CD14-positive monocyte (primary cell): ENCODE results near the gene SRSF12. TPM values are rescaled to one million over a fixed set of nuclear protein-coding genes. Genes with fewer than 3 reads are reported as not detected.
A peak's percentile ranks its signal among the peaks of the same experiment; 100 is the strongest.

ENCODE experiments used
- DNase-seq, 3 donors: peaks; one replicate each; pipeline ENCODE4 v3.0.0-alpha.2; 2011 to 2022
- H2AFZ ChIP-seq: 2 replicates; pipeline ENCODE4 v1.6.0; 2012; ENCODE audit warnings: mild to moderate bottlenecking, low read depth, low read length, inconsistent platforms; ENCODE audit not compliant: insufficient read depth, poor library complexity, severe bottlenecking
- H3K27ac ChIP-seq, 2 donors: 1 replicate in 1 of 2; 2 replicates in 1 of 2; pipeline ENCODE4 v1.5.1; 2012 to 2013; ENCODE audit warnings: low read length in 2 of 2, control low read depth in 1 of 2, inconsistent platforms in 1 of 2, low read depth in 1 of 2, mild to moderate bottlenecking in 1 of 2
- H3K27me3 ChIP-seq, 2 donors: one replicate each; pipeline versions ENCODE4 v1.6.0 to v1.6.1; 2011 to 2013; ENCODE audit warnings: low read length in 2 of 2; ENCODE audit not compliant: control insufficient read depth in 2 of 2, insufficient read depth in 2 of 2
- H3K36me3 ChIP-seq, 2 donors: replicated peaks in 1 of 2; 1 replicate in 1 of 2; 2 replicates in 1 of 2; pipeline versions ENCODE4 v1.5.1 to v1.6.1; 2012 to 2013; ENCODE audit warnings: low read length in 2 of 2, control low read depth in 1 of 2, inconsistent platforms in 1 of 2, mild to moderate bottlenecking in 1 of 2; ENCODE audit not compliant: insufficient read depth in 2 of 2, control insufficient read depth in 1 of 2
- H3K4me1 ChIP-seq, 2 donors: 1 replicate in 1 of 2; 2 replicates in 1 of 2; pipeline versions ENCODE4 v1.5.1 to v1.6.1; 2012 to 2013; ENCODE audit warnings: low read length in 2 of 2, control low read depth in 1 of 2, inconsistent platforms in 1 of 2, mild to moderate bottlenecking in 1 of 2, moderate library complexity in 1 of 2; ENCODE audit not compliant: insufficient read depth in 2 of 2, control insufficient read depth in 1 of 2
- H3K4me2 ChIP-seq: replicated peaks from 2 replicates; pipeline ENCODE3; 2012; ENCODE audit warnings: low read length, moderate library complexity, mild to moderate bottlenecking; ENCODE audit not compliant: poor library complexity, severe bottlenecking; ENCODE audit errors: extremely low read depth
- H3K4me3 ChIP-seq, 3 experiments: fragments of 200-600 bp in 1 of 3; sonication (generic) in 1 of 3; replicated peaks in 1 of 3; 1 replicate in 2 of 3; 2 replicates in 1 of 3; pipeline ENCODE4 v1.5.1; 2011 to 2013; ENCODE audit warnings: low read length in 3 of 3, mild to moderate bottlenecking in 3 of 3, control low read depth in 2 of 3, low read depth in 2 of 3, inconsistent platforms in 1 of 3, moderate library complexity in 1 of 3
- H3K79me2 ChIP-seq: 2 replicates; pipeline ENCODE4 v1.6.0; 2012; ENCODE audit warnings: mild to moderate bottlenecking, control low read depth, inconsistent platforms, low read length, moderate library complexity; ENCODE audit not compliant: insufficient read depth
- H3K9ac ChIP-seq: 2 replicates; pipeline ENCODE4 v1.6.0; 2017; ENCODE audit warnings: low read length, mild to moderate bottlenecking; ENCODE audit not compliant: insufficient read depth, poor library complexity, severe bottlenecking
- H3K9me3 ChIP-seq, 2 donors: replicated peaks in 1 of 2; 1 replicate in 1 of 2; 2 replicates in 1 of 2; pipeline versions ENCODE4 v1.5.1 to v1.6.1; 2012 to 2013; ENCODE audit warnings: low read length in 2 of 2, control low read depth in 1 of 2; ENCODE audit not compliant: control insufficient read depth in 1 of 2, insufficient read depth in 1 of 2
- H4K20me1 ChIP-seq: 2 replicates; pipeline ENCODE4 v1.6.0; 2012; ENCODE audit warnings: mild to moderate bottlenecking, low read length, control low read depth, moderate library complexity; ENCODE audit not compliant: insufficient read depth
- H3K27ac Mint-ChIP-seq, 7 donors: one replicate each; pipeline ENCODE4 v1.8.0; 2020; ENCODE audit warnings: mild to moderate bottlenecking in 7 of 7, mixed read lengths in 7 of 7, moderate library complexity in 6 of 7, inconsistent platforms in 2 of 7
- H3K27me3 Mint-ChIP-seq, 3 donors: one replicate each; pipeline ENCODE4 v1.8.0; 2021 to 2022; ENCODE audit warnings: low read depth in 3 of 3, mild to moderate bottlenecking in 3 of 3, mixed read lengths in 3 of 3, moderate library complexity in 3 of 3, inconsistent platforms in 1 of 3
- H3K36me3 Mint-ChIP-seq, 2 donors: one replicate each; pipeline ENCODE4 v1.8.0; 2020; ENCODE audit warnings: mixed read lengths in 2 of 2, inconsistent platforms in 1 of 2, mild to moderate bottlenecking in 1 of 2
- H3K4me1 Mint-ChIP-seq: one replicate; pipeline ENCODE4 v1.8.0; 2020; ENCODE audit warnings: mild to moderate bottlenecking, mixed read lengths
- H3K4me3 Mint-ChIP-seq, 2 donors: one replicate each; pipeline ENCODE4 v1.8.0; 2020; ENCODE audit warnings: mild to moderate bottlenecking in 2 of 2, mixed read lengths in 2 of 2, moderate library complexity in 1 of 2
- H3K9me3 Mint-ChIP-seq, 7 donors: one replicate each; pipeline ENCODE4 v1.8.0; 2020 to 2022; ENCODE audit warnings: mixed read lengths in 7 of 7, mild to moderate bottlenecking in 6 of 7, moderate library complexity in 6 of 7, inconsistent platforms in 2 of 7
- WGBS: methylation state at CpG from one replicate; pipeline ENCODE4 v1.1.5; 2013; ENCODE audit warnings: missing lambda C conversion rate; ENCODE audit not compliant: insufficient coverage; 5-methylcytosine and 5-hydroxymethylcytosine counted together
- intact Hi-C, 2 donors: fragments of 100-400 bp; cut with micrococcal nuclease; formaldehyde crosslinking; loops; one replicate each; pipeline versions ENCODE4 v1.15.0 to v1.15.1; 2023
- polyA plus RNA-seq, 3 donors: library from polyadenylated mRNA; depleted of rRNA in 1 of 3; unstranded in 2 of 3; stranded (reverse) in 1 of 3; fragments of 300-500 nt in 2 of 3; fragments of >200 nt in 1 of 3; fragmentation: Illumina TruSeq in 2 of 3; gene quantifications; 1 replicate in 2 of 3; 2 replicates in 1 of 3; pipeline ENCODE4 v1.2.3, GENCODE V29; 2012 to 2021
- TF ChIP-seq, protein P1 (sequence below): fragments of 200-600 bp; IDR thresholded peaks from one replicate; pipeline ENCODE4 v1.8.0; 2022; ENCODE audit warnings: antibody characterized with exemption, mild to moderate bottlenecking

The SRSF12 gene
- polyA plus RNA-seq, 3 donors, result 0.04 TPM; not detected in 2

DNA sequence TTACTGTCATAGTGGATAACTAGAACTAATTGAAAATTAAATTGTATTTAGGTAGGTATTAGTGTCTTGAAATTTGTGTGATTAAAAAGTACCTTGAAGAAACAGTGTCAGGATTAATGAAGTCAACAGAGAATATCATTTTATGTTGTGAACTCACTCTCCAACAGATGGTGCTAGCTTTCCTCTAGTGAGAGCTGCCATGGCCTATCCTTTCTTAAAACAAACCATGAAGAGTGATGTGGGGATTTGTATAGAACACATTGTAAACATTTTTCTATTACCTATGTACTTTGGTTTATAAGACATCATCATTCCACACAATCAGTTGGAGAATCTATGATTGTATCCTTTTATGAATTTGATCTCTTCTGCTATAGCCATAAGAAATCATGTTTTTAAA, 4.8 kb upstream of the SRSF12 start:
- no peak overlapping the region for H3K4me2 ChIP-seq
- H3K36me3 ChIP-seq, result no peaks in the 10 kb centered on the region
- intact Hi-C loops, result no loop called here
- peaks cover under 1 to 15% of the 10 kb centered on the region in 2 donors for H3K9me3 ChIP-seq
- no peak overlapping the region for H3K4me3 Mint-ChIP-seq
- H3K27me3 ChIP-seq, result peaks cover 0 to 10% of the 10 kb centered on the region in 2 donors
- no peak overlapping the region for H3K4me3 ChIP-seq
- no peak overlapping the region for H2AFZ ChIP-seq
- peak in 1 of 3 donors; percentile 7 for DNase-seq
- peaks cover 2 to 3% of the 10 kb centered on the region in 2 donors for H3K4me1 ChIP-seq
- no peak overlapping the region for H3K9ac ChIP-seq
- TF ChIP-seq, protein P1, sequence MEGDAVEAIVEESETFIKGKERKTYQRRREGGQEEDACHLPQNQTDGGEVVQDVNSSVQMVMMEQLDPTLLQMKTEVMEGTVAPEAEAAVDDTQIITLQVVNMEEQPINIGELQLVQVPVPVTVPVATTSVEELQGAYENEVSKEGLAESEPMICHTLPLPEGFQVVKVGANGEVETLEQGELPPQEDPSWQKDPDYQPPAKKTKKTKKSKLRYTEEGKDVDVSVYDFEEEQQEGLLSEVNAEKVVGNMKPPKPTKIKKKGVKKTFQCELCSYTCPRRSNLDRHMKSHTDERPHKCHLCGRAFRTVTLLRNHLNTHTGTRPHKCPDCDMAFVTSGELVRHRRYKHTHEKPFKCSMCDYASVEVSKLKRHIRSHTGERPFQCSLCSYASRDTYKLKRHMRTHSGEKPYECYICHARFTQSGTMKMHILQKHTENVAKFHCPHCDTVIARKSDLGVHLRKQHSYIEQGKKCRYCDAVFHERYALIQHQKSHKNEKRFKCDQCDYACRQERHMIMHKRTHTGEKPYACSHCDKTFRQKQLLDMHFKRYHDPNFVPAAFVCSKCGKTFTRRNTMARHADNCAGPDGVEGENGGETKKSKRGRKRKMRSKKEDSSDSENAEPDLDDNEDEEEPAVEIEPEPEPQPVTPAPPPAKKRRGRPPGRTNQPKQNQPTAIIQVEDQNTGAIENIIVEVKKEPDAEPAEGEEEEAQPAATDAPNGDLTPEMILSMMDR, result peak; percentile 19
- peaks cover 5 to 9% (median 8%) of the 10 kb centered on the region in 3 donors for H3K27me3 Mint-ChIP-seq
- no peaks in the 10 kb centered on the region for H4K20me1 ChIP-seq
- H3K4me1 Mint-ChIP-seq, result peaks cover 3% of the 10 kb centered on the region
- peaks cover 4 to 27% (median 9%) of the 10 kb centered on the region in 7 donors for H3K9me3 Mint-ChIP-seq
- no peaks in the 10 kb centered on the region for H3K36me3 Mint-ChIP-seq
- no peaks in the 10 kb centered on the region for H3K79me2 ChIP-seq
- H3K27ac ChIP-seq, result no peak overlapping the region
- no peak overlapping the region for H3K27ac Mint-ChIP-seq

DNA sequence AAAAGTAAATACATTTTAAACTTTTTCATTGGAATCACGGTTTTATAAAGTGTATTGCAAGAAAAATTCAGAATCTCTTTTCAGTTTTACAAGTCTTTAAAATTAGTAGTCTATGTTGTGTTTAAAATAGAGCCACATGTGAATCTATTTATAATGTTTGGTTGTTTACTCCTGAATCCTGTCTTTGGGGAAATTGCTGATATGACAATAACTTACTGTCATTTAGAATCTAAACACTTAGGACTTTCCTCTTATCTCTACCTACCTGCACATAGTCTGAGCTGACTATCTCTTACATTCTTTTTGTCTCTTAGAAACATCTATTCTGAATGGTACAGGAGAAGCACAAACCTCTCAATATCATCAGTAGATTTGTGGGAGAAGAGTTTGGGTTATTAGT, 4.1 kb upstream of the SRSF12 start:
- no CpG with 5 or more reads among the region's 1 CpG for WGBS
- Mint-ChIP-seq H3K36me3 (no peaks in the 10 kb centered on the region), H3K27me3 (peaks cover 8 to 13% (median 8%) of the 10 kb centered on the region in 3 donors), H3K27ac (no peak overlapping the region), H3K9me3 (peaks cover 0 to 20% (median 4%) of the 10 kb centered on the region in 7 donors), H3K4me3 (no peak overlapping the region), H3K4me1 (peaks cover 6% of the 10 kb centered on the region)
- Histone ChIP-seq H3K27me3 (peaks cover 1 to 14% of the 10 kb centered on the region in 2 donors), H3K36me3 (no peaks in the 10 kb centered on the region), H3K79me2 (no peaks in the 10 kb centered on the region), H4K20me1 (no peaks in the 10 kb centered on the region), H3K4me1 (peaks cover 6 to 9% of the 10 kb centered on the region in 2 donors), H3K4me3 (no peak overlapping the region), H2AFZ (no peak overlapping the region), H3K27ac (no peak overlapping the region), H3K9me3 (peaks cover 0 to 9% of the 10 kb centered on the region in 2 donors), H3K4me2 (no peak overlapping the region), H3K9ac (no peak overlapping the region)
- intact Hi-C loops, result no loop called here
- no peak for DNase-seq
- TF ChIP-seq, protein P1, result no peak
